ENCODE data around the gene GALR2.

DNA sequence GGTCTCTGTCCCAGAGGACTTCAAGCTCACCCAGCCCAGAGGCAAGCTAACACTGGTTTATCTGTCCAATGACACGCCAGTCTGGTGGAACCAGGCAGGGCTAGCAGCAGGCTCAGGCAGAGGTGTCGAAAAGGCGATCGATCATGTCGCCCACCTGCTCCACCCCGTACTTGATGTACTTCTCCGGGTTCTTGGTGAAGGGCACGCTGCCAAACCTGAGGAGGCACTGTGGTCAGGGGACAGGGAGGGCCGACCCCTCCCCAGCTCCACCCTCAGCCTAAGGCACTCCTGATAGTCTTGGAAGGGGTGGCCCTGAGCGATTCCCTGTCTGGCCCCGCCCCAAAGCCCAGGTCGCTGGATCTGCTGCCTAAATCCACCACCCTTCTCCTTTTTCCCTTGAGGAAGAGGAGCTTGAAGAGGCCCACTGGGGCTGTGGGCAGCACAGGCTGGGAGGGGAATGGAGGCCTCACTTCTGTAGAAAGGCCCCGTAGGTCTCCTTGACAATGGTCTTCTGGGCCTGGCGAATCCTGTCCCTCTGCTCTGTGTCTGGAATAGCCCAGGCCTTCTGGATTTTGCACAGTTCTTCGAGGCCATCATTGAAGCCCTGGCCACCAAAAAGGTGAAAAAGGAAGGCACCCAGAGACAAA, 9.1 kb downstream of the GALR2 start:
- TF ChIP-seq PATZ1 (CRISPR knock-in tag; IDR thresholded peaks at IDR 0.05; ENCODE audit: borderline replicate concordance) (no peak), POU6F1 (CRISPR knock-in tag; IDR thresholded peaks at IDR 0.05; ENCODE audit: borderline replicate concordance, low read depth) (no peak), ARNTL (CRISPR knock-in tag; IDR thresholded peaks at IDR 0.05; ENCODE audit: borderline replicate concordance, low read depth) (no peak), SNAI2 (CRISPR knock-in tag; IDR thresholded peaks at IDR 0.05) (no peak), TOX (CRISPR knock-in tag; IDR thresholded peaks at IDR 0.05; ENCODE audit: borderline replicate concordance) (no peak), CSDC2 (CRISPR knock-in tag; IDR thresholded peaks at IDR 0.05) (no peak), TCF4 (CRISPR knock-in tag; IDR thresholded peaks at IDR 0.05; ENCODE audit: borderline replicate concordance) (no peak), ZFP30 (CRISPR knock-in tag; IDR thresholded peaks at IDR 0.05) (no peak), RARB (CRISPR knock-in tag; IDR thresholded peaks at IDR 0.05) (no peak), BACH2 (CRISPR knock-in tag; IDR thresholded peaks at IDR 0.05; ENCODE audit: borderline replicate concordance) (no peak), ISL1 (CRISPR knock-in tag; IDR thresholded peaks at IDR 0.05) (no peak), ESRRG (CRISPR knock-in tag; IDR thresholded peaks at IDR 0.05) (no peak)
- TF ChIP-seq, protein P1, sequence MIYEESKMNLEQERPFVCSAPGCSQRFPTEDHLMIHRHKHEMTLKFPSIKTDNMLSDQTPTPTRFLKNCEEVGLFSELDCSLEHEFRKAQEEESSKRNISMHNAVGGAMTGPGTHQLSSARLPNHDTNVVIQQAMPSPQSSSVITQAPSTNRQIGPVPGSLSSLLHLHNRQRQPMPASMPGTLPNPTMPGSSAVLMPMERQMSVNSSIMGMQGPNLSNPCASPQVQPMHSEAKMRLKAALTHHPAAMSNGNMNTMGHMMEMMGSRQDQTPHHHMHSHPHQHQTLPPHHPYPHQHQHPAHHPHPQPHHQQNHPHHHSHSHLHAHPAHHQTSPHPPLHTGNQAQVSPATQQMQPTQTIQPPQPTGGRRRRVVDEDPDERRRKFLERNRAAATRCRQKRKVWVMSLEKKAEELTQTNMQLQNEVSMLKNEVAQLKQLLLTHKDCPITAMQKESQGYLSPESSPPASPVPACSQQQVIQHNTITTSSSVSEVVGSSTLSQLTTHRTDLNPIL (CRISPR knock-in tag; IDR thresholded peaks at IDR 0.05; ENCODE audit: low read depth) = no peak
